NT2/D1 (cell line): ENCODE results near the gene NIF3L1.
A peak's percentile ranks its signal among the peaks of the same experiment; 100 is the strongest.

Source experiments
- DNase-seq: peaks from one replicate; pipeline ENCODE4 v3.0.0-alpha.2; 2011; ENCODE audit warnings: low read depth, low spot score
- H3K27me3 ChIP-seq: 2 replicates; pipeline ENCODE4 v1.6.0; 2011; ENCODE audit warnings: mild to moderate bottlenecking; ENCODE audit not compliant: insufficient read length, insufficient read depth
- H3K36me3 ChIP-seq: 2 replicates; pipeline ENCODE4 v1.6.1; 2011; ENCODE audit warnings: mild to moderate bottlenecking, low read length, mixed read lengths; ENCODE audit not compliant: insufficient read depth, insufficient read length
- H3K4me1 ChIP-seq: 2 replicates; pipeline ENCODE4 v1.5.1; 2011; ENCODE audit not compliant: insufficient read depth, insufficient read length
- H3K4me3 ChIP-seq: 2 replicates; pipeline ENCODE4 v1.5.1; 2011; ENCODE audit warnings: low read depth; ENCODE audit not compliant: insufficient read length
- H3K9ac ChIP-seq: 2 replicates; pipeline ENCODE4 v1.6.0; 2011; ENCODE audit warnings: low read depth; ENCODE audit not compliant: insufficient read length
- H3K9me3 ChIP-seq: 2 replicates; pipeline ENCODE4 v1.5.1; 2011; ENCODE audit warnings: mild to moderate bottlenecking, low read length; ENCODE audit not compliant: insufficient read depth
- SUZ12 ChIP-seq: IDR thresholded peaks from 2 replicates; pipeline ENCODE4 v1.6.1; 2011; ENCODE audit not compliant: insufficient read length, insufficient read depth; ENCODE audit errors: extremely low read depth
- YY1 ChIP-seq: IDR thresholded peaks from 2 replicates; pipeline ENCODE4 v1.6.1; 2011; ENCODE audit not compliant: insufficient read length, insufficient read depth
- ZNF274 ChIP-seq: IDR thresholded peaks from 2 replicates; pipeline ENCODE4 v1.6.1; 2011; ENCODE audit warnings: mild to moderate bottlenecking, low read depth, low read length

NIF3L1 gene

GRCh38 chr2:200888704-200889625 is at the start of gene NIF3L1, which contains the start of gene PPIL3:
Gene NIF3L1 (plus strand): TSS chr2:200889371. CDS start chr2:200891944, 2,573 bp downstream.
Gene PPIL3 (minus strand): TSS chr2:200889077. CDS start chr2:200887615, 1,462 bp downstream.
- Histone ChIP-seq H3K9me3 (no peaks in the 10 kb centered on the region), H3K27me3 (no peaks in the 10 kb centered on the region), H3K4me3 (peak within 1 kb of the TSS; percentile 98), H3K9ac (peak within 1 kb of the TSS; percentile 98), H3K4me1 (no peaks in the 10 kb centered on the region), H3K36me3 (peaks cover 44% of the 10 kb centered on the region)
- DNase-seq, result peak; percentile 97
- TF ChIP-seq ZNF274 (no peak), SUZ12 (no peak), YY1 (no peak)

DNA sequence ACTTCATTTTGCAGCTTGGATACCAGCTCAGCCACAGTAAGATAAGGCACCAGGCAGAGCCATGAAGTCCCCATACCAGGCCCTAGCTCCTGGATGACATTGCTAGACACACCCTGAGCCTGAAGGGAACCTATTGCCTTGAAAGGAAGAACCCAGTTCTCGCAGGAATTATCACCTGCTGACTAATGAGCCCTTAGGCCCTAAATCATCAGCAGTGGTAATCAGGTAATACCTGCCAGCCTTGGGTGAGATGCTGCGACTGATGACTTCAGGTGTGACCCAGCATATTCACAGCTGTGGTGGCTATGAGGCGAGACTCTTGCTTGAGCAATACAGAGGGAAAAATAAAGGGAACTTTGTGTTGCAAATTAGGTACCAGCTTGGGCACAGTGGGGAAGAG is 49.7 kb upstream of the NIF3L1 start:
- H3K4me3 ChIP-seq, result no peak overlapping the region
- no peak for TF ChIP-seq YY1
- TF ChIP-seq ZNF274, result no peak
- no peak for TF ChIP-seq SUZ12
- no peak for DNase-seq

GRCh38 chr2:200843993-200844948 is 44.9 kb upstream of the NIF3L1 start:
- Histone ChIP-seq H3K27me3 (no peaks in the 10 kb centered on the region), H3K9me3 (no peaks in the 10 kb centered on the region), H3K4me3 (no peak overlapping the region), H3K9ac (no peak overlapping the region), H3K4me1 (peaks cover 6% of the 10 kb centered on the region), H3K36me3 (no peaks in the 10 kb centered on the region)
- DNase-seq, result no peak
- TF ChIP-seq SUZ12 (no peak), ZNF274 (no peak), YY1 (no peak)

More for the DNA sequence above, 49.7 kb upstream of the NIF3L1 start:
- Histone ChIP-seq H3K9me3 (no peaks in the 10 kb centered on the region), H3K9ac (no peak overlapping the region), H3K27me3 (no peaks in the 10 kb centered on the region), H3K4me1 (peaks cover 7% of the 10 kb centered on the region), H3K36me3 (no peaks in the 10 kb centered on the region)

- H3K4me3 ChIP-seq, result no peak overlapping the region
- no peaks in the 10 kb centered on the region for H3K4me1 ChIP-seq
- H3K9ac ChIP-seq, result no peak overlapping the region
- no peak for DNase-seq
- H3K27me3 ChIP-seq, result no peaks in the 10 kb centered on the region
- no peaks in the 10 kb centered on the region for H3K9me3 ChIP-seq
- no peak for TF ChIP-seq ZNF274
- TF ChIP-seq SUZ12, result no peak
- TF ChIP-seq YY1, result no peak
- no peaks in the 10 kb centered on the region for H3K36me3 ChIP-seq
These were observed 44.0 kb upstream of the NIF3L1 start for GRCh38 chr2:200845194-200845593.

DNA sequence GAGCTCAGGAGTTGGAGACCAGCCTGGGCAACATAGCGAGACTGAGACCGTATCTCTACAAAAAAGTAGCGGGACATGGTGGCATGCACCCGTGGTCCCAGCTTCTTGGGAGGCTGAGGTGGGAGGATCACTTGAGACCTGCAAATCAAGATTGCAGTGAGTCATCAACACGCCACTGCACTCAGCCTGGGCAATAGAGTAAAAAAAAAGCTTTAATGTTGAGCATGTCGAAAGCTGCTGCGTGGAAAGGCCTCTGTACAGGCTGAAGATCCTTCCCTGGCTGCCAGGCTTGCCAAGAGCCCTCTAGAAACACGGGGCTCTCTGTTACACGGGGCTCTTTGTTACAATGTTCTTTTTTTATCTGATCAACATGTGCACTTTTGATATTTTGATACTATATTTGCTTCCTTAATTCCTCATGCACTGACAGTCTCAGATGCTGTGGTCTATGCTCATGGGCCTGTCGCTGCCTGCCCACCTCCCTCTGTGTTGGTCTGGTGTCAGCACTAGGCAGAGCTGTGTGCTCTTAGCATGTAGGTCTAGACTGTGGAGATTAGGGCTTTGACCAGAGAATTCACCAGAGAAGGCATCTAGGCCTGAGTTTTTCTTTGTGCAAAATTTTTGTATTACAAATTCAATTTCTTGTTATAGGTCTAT is 43.4 kb upstream of the NIF3L1 start:
- no peak overlapping the region for H3K9ac ChIP-seq
- no peak overlapping the region for H3K4me3 ChIP-seq
- TF ChIP-seq SUZ12 (no peak), ZNF274 (no peak), YY1 (no peak)
- H3K27me3 ChIP-seq, result no peaks in the 10 kb centered on the region
- no peaks in the 10 kb centered on the region for H3K4me1 ChIP-seq
- no peaks in the 10 kb centered on the region for H3K36me3 ChIP-seq
- no peak for DNase-seq
- H3K9me3 ChIP-seq, result no peaks in the 10 kb centered on the region

GRCh38 chr2:200847269-200847668 is 41.9 kb upstream of the NIF3L1 start:
- no peaks in the 10 kb centered on the region for H3K4me1 ChIP-seq
- no peak for DNase-seq
- no peaks in the 10 kb centered on the region for H3K9me3 ChIP-seq
- TF ChIP-seq YY1 (no peak), SUZ12 (no peak), ZNF274 (no peak)
- no peak overlapping the region for H3K9ac ChIP-seq
- H3K36me3 ChIP-seq, result peaks cover 13% of the 10 kb centered on the region
- H3K4me3 ChIP-seq, result no peak overlapping the region
- no peaks in the 10 kb centered on the region for H3K27me3 ChIP-seq

DNA sequence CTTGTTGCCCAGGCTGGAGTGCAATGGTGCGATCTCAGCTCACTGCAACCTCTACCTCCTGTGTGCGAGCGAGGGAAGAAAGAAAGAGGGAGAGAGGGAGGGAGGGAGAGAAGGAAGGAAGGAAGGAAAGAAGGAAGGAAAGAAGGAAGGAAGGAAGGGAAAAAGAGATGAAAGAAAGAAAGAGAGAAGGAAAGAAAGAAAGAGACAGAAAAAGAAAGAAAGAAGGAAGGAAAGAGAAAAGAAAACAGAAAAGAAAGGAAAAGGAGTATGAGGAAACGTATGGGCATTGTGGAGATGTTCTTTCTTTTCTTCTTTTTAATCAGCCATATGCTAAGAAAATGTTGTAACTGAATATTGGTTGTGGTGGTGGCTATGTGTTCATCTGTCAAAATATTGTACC is 41.2 kb upstream of the NIF3L1 start:
- no peaks in the 10 kb centered on the region for H3K4me1 ChIP-seq
- H3K4me3 ChIP-seq, result no peak overlapping the region
- no peak for DNase-seq
- TF ChIP-seq YY1, result no peak
- no peak for TF ChIP-seq SUZ12
- no peak for TF ChIP-seq ZNF274
- peaks cover 19% of the 10 kb centered on the region for H3K36me3 ChIP-seq
- H3K9ac ChIP-seq, result no peak overlapping the region
- no peaks in the 10 kb centered on the region for H3K27me3 ChIP-seq
- H3K9me3 ChIP-seq, result no peaks in the 10 kb centered on the region
